HUDEP-2 (cell line): Measurements from ENCODE around the gene SBF1.
"Not testable (repeated sequence)": the region's sequence is repeated elsewhere in the genome, so short reads cannot be mapped to it uniquely, and the experiment has no call there.

ENCODE experiments used
- DNase-seq, 76 experiments: peaks; one replicate each; lab custom pipeline; 2025; ENCODE audit not compliant: unreplicated experiment in 76 of 76; lab: John Stamatoyannopoulos, UW

SBF1 gene

GRCh38 chr22:50435291-50436014 lies 39.4 kb downstream of the SBF1 start:
- no peak for DNase-seq

- DNase-seq, result no peak
Observed at GRCh38 chr22:50434849-50435248, 40.0 kb downstream of the SBF1 start.

- DNase-seq, result not testable (repeated sequence)
Observed at GRCh38 chr22:50432877-50433510, 41.8 kb downstream of the SBF1 start.

GRCh38 chr22:50432131-50432876 lies 42.5 kb downstream of the SBF1 start:
- no peak for DNase-seq

- no peak for DNase-seq
Observed at GRCh38 chr22:50425179-50425916, 49.5 kb downstream of the SBF1 start.

GRCh38 chr22:50423956-50424355 lies 50.9 kb downstream of the SBF1 start:
- no peak for DNase-seq

- DNase-seq, result no peak
Observed at GRCh38 chr22:50422961-50423815, 51.6 kb downstream of the SBF1 start.

- DNase-seq, result no peak
Observed at GRCh38 chr22:50422046-50422445, 52.8 kb downstream of the SBF1 start.

- no peak for DNase-seq
Observed at GRCh38 chr22:50420581-50420980, 54.3 kb downstream of the SBF1 start.

GRCh38 chr22:50420015-50420414 lies 54.8 kb downstream of the SBF1 start:
- DNase-seq, result no peak

- DNase-seq, result no peak
Observed at GRCh38 chr22:50419116-50419515, 55.7 kb downstream of the SBF1 start.

GRCh38 chr22:50418624-50419023 lies 56.2 kb downstream of the SBF1 start:
- DNase-seq, result no peak

- DNase-seq, result no peak
Observed at GRCh38 chr22:50417411-50418210, 57.2 kb downstream of the SBF1 start.

- no peak for DNase-seq
Observed at GRCh38 chr22:50416996-50417395, 57.8 kb downstream of the SBF1 start.

GRCh38 chr22:50415426-50415825 lies 59.4 kb downstream of the SBF1 start:
- DNase-seq, result no peak

GRCh38 chr22:50414476-50415248 lies 60.2 kb downstream of the SBF1 start:
- no peak for DNase-seq

- not testable (repeated sequence) for DNase-seq
Observed at GRCh38 chr22:50408954-50409353, 65.9 kb downstream of the SBF1 start.

- DNase-seq, result no peak
Observed at GRCh38 chr22:50408311-50408710, 66.5 kb downstream of the SBF1 start.
